Left lobe of liver (tissue), 2 donors: ENCODE results near the gene IRF1. TPM values are rescaled to one million over a fixed set of nuclear protein-coding genes. Genes with fewer than 3 reads are reported as not detected.
A peak's percentile ranks its signal among the peaks of the same experiment; 100 is the strongest.
"Not testable (repeated sequence)": the region's sequence is repeated elsewhere in the genome, so short reads cannot be mapped to it uniquely, and the experiment has no call there.

Experiments
- ATAC-seq: fragments of 200-7000 bp; cut with Tn5 transposase; one replicate; pipeline ENCODE4 v1.9.1; 2020; ENCODE audit warnings: mild to moderate bottlenecking, moderate library complexity
- DNase-seq: peaks from one replicate; pipeline ENCODE4 v3.0.0-alpha.2; 2020; ENCODE audit warnings: low spot score
- total RNA-seq: library from RNA; stranded (reverse); gene quantifications from one replicate; pipeline ENCODE4 v1.2.1, GENCODE V29; 2021
- donor health status: DM: no; HTN: no; CAD: no; lungs with moderate emphysema.
- donor health status: DM: no; HTN: yes; CAD: no.

Gene IRF1
- total RNA-seq, 1 donor from 2014 or later, result 24.8 TPM

DNA sequence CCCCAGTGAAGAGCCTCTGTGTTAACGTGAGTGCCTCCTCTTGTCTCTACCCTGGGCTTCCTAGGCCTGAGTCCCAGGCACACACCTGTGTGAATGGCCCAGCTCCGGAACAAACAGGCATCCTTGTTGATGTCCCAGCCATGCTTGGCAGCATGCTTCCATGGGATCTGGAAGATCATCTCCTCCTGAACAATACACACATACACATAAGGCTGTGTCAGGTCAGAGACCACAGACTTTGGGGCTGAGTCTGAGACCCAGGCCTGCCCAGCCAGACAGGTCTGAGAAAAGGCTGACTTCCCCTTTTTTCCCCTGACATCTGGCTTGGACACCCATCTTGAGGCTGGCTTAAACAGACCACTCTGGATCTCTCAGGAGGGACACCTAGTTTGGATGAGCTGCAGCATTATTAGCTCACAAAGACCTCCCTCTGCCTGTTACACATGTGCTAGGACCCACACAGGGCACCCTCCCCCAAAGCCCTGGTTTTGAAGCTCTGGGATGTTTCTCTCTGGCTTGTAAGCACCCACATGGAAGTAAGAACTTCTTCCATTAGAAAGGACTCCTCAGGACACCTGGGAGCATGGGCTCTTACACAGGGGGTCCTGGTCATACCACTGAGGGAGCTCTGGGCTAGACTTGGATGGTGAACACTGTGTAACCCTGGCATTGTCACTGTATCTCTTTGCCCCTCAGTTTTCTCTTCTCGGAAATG is 2.6 kb downstream of the IRF1 start:
- DNase-seq (peak; percentile 32), ATAC-seq (no peak)

DNA sequence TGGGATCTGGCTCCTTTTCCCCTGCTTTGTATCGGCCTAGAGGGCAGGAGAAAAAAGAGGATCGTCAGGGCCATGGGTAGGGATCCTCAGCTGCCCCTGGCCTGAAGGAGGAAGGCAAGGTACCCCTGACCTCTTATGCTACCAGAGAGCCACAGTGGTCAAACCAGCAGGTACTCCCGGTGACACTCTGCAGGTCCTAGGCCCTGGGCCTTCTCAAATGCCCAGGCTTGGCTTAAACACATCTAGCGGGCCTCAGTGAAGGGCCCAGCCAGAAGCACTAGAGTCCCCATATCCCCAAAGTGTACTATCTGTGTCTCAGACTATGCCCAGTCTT is 3.5 kb downstream of the IRF1 start:
- no peak for ATAC-seq
- peak; percentile 31 for DNase-seq

DNA sequence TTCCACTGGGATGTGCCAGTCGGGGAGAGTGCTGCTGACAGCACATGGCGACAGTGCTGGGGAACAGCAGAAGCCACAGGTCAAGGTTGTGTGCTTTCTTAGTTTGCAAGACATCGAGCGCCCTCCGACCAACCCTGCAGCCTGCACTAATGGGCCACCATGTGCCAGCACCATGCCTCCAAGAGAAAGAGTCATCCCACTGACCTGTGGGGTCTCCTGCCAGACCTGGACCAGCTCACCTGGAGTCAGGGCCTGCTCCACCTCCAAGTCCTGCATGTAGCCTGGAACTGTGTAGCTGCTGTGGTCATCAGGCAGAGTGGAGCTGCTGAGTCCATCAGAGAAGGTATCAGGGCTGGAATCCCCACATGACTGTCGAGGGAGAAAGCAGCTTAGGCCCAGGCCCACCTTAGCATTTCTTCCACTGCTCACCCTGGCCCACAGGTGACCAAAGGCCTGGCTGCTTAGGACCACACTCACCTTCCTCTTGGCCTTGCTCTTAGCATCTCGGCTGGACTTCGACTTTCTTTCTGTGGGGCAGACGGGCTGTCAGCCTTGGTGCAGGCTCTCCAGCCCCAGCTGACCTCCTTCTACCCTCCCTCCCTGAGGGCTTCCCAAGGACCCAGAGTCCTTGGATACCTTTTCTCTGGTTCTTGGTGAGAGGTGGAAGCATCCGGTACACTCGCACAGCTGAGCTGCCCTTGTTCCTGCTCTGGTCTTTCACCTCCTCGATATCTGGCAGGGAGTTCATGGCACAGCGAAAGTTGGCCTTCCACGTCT is 4.1 kb downstream of the IRF1 start:
- no peak for ATAC-seq
- DNase-seq, result peak; percentile 45

DNA sequence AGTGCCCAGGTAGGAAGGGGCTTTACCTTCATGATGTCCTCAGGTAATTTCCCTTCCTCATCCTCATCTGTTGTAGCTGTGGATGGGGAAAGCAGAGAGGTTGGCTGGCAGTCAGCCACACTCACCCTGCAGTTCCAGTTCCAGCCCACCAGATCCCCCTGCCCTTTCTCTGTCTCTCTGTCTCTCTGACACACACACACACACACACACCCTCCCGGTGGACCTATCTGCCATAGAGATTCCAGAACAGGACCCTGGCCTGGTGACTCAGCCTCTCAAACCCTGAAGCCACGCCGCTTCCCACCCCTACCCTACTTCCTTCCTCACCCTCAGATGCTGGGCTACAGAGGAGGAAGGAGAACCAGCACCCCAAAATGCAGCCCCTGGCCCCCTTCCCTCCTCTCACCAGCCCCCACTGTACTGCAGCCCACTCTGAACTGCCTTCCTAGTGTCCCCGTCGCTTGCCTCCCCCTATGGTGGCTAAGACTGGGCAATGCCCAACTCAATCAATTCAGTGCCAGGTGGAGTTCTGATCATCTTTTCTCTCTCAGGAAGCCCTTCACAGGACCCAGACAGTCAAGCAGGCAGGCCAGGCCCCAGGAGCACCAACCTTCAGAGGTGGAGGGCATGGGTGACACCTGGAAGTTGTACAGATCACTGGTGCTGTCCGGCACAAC is 4.8 kb downstream of the IRF1 start:
- DNase-seq, result peak; percentile 38
- ATAC-seq, result no peak

DNA sequence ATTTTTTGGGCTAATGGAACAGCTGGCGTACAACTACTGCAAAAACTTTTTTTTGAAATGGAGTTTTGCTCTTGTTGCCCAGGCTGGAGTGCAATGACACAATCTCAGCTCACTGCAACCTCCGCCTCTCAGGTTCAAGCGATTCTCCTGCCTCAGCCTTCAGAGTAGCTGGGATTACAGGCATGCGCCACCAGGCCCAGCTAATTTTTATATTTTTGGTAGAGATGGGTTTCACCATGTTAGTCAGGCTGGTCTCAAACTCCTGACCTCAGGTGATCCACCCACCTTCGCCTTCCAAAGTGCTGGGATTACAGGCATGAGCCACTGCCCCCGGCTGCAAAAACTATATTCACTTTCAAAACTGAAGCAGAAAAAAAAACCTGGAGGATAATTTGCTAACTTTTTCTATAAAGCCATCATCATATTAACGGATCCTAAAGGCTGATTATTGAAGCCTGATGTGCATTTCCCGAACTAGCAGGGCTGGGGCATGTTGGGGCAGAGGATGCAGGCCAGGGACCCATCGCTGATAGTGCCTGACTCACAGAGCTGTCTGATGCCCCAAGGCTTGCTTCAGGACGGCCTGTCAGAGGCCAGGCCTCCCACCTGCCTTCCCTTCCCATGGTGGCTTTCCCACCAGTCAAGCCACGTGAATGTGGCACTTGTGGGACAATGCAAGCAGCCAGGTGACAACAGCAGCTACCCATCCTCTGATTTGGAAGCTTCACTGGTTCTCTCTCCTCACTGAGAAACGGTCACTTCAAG is 5.5 kb downstream of the IRF1 start:
- DNase-seq, result peak; percentile 41
- not testable (repeated sequence) for ATAC-seq

DNA sequence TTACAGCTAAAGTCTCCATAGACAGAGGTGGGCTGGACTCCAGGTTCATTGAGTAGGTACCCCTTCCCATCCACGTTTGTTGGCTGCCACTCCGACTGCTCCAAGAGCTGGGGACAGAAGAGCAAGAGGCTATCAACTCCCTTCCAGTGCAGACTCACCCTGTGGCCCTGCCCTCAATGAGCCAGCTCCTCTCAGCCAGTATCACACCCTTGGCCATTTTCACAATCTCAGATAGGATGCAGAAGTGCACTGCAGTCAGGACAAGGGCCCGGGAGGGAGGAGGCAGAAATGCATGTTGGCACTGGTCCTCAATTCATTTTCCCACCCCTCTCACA is 6.2 kb downstream of the IRF1 start:
- DNase-seq, result peak; percentile 38
- ATAC-seq, result no peak

DNA sequence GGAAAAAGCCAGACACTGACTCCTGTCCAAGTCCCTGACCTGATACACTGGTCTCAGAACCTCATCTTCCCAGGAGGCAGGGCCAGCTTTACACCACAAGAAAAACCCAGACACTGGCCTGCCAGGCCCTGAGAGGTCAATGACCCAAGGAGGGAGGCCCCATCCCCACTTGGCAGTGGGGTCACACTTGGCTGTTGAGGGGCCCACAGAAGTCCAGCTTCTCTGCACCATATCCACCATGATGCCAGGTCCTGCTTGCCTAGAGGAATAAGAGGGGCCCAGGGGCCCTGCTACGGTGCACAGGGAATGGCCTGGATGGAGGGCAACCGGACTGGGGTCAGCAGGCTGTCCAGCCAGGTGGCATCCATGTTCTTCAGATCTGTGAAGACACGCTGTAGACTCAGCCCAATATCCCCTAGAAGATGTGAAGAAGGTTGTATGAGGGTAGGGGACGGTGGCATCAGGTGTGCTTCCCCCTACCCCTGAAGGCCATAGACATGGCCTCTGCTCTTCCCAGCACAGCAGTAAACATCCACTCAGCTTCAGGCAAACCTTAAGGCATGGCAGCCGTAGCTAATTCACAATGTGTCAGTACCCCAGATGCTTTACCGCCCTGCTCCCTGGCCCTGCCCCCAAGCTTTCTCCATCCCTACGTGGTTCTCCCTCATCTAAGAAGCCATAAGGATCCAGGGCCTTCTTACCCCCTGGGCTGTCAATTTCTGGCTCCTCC is 6.7 kb downstream of the IRF1 start:
- ATAC-seq, result no peak
- peak; percentile 44 for DNase-seq

DNA sequence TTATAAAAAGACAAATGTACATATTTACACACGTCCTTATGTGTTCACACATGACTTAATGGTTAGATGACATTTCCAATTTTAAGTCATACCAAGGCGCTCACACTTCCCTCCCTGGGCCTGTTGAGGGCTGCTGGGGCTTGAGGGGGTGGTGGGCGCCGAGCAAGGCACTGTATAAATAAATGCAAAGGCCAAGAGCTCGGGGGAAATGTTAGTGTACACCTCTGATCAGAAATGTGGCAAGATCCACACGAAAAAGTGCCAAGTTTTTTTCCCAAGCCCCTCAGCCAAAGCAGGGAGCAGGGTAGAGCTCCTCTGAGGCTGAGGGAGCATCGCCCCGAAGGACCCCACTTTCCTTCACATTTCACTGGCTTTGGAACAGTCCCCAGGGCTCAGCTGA is 7.5 kb downstream of the IRF1 start:
- DNase-seq (peak; percentile 23), ATAC-seq (no peak)

DNA sequence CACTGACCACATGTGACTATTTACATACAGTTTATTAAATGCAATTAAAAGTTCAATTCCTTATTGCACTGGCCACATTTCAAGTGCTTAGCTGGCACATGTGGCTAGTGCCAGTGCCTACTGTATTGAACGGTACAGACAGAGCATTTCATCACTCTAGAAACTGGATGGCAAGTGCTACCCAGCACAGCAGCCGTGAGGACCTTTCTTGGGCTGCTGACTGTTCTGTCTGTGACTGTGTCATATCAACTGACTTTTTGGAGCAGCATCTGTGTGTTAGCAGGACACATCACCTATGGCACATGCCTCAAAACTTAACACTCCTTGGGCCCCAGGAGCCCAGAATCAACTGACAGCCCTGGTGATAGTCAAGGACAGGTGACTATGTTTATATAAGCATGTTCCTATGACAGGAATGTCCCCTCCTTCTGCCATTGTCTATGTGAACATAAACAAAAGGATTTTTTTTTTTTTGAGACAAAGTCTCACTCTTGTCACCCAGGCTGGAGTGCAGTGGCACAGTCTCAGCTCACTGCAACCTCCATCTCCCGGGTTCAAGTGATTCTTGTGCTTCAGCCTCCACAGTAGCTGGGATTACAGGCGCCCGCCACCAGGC is 8.9 kb downstream of the IRF1 start:
- DNase-seq (no peak), ATAC-seq (peak; percentile 46)

DNA sequence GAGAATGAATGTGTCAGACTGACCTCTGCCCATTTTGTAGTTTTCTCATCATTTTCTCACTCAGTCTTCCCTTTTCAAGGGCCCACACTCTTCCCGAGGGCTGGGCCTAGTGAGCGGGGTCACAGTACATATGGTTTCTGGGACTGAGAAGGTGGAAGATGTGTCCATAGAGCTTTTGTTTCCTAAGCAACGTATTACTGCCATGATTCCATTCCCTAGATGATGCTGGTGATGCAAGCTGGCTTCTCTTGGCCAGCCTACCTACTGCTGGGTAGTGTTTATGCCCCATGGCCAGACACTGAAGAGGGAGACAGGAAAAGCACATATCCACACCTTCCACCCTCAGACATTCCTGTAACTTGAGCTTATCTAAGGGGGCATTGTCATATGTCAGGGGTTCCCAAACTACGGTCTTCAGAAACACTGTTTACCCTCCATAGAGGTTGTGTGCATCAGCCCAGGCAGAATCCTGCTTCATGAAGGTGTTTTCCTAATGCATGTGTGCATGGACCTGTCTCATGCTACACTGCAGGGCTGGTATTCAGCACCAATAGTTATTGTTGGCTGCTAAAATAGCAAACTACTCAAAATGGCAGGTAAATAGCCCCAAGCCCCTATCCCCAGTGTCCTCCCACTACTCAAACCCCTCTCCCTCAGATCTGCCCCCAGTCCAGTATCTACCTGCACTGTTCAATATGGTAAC is 9.5 kb downstream of the IRF1 start:
- DNase-seq (no peak), ATAC-seq (peak; percentile 6)

DNA sequence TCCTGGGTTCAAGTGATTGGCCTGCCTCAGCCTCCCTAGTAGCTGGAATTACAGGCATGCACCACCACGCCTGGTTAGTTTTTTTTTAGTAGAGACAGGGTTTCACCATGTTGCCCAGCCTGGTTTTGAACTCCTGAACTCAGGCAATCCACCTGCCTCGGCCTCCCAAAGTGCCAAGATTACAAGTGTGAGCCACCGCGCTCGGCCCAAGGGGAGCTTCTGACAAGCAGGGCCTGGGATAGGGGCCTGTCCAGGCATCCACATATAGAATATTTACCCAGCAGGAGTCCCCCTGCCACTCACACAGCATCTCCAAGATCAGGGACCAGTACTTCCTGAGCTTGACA is 10.1 kb downstream of the IRF1 start:
- no peak for ATAC-seq
- DNase-seq, result no peak

DNA sequence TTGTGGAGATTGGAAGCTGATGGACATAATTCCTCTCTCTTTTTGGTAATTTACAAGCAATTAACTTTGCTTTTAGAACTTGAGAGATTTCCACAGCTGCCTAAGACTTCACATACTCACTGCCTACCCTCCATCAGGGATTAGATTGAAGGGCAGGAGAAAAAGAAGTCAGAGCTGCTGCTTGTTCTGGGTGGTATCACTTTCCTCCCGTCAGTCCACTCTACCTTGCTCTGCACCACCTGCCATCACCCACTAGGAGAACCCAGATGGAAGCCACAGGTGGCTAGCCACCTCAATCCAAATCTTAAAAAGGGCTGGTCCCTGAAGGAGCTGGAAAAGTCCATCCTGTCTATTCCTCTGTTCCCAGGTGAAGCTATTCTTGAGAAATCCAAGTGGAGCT is 10.5 kb downstream of the IRF1 start:
- no peak for ATAC-seq

DNA sequence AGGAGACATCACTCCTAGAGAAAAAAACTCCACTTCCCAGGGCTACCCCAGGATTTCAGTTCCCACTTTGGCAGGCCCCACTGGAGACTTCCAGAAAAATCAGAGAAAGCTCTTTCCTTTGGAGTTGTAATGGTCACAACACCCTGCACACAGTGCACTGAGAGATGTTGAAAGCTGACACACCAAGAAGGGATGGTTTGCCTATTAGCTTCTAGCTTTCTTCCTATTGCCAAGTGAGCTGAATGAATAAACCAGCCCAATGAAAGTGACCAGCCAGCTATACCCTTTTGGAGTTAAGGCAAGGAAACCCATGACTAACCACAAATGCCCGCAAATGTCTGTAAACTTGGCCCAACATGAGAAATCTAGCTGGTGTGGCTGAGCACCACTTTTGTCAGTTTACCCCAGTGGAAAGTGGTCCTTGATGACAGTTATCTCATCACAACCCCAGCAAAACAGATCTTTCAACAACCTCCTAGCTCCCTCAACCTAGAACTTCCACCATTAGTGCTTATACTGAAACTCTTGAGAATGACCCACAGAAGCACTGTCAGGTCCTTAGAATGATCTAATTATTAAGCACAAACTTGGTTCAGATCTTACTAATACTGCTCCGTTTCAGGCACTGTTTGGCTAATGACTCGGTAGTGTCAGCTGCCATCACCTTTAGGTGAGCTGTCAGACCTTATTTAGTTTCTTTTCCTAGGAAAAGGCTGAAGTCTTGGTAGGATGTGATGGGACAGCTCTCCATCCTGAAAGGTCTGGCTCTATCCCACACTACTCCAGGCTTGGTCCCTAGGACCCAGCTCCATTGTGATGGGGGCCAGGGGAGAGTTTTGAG is 11.2 kb downstream of the IRF1 start:
- ATAC-seq (no peak), DNase-seq (no peak)

More for the DNA sequence above, 10.5 kb downstream of the IRF1 start:
- no peak for DNase-seq

DNA sequence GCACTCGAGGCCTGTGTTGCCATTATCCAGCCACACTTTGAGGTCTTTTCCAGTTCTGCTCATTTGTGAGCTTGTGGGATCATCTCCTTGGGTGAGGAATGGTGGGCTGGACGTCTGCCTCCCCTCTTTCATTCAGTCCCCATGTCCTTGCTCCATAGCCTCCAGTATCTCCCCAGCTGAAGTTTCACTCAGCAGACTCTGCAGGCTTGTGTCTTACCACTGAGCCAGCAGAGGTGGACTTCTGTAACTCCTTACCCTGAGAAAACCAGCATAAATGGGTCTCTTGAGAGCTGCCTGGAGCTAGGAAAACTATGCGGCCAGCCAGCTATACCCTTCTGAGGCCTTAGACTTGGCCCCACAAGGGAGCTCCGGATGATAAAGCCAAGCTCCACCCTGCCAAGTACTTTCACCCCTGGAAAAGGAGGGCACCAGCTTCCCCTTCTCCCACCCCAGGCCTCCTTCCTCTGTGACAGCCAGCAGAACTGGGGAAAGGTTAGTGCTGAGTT is 12.2 kb downstream of the IRF1 start:
- no peak for DNase-seq
- ATAC-seq, result no peak

DNA sequence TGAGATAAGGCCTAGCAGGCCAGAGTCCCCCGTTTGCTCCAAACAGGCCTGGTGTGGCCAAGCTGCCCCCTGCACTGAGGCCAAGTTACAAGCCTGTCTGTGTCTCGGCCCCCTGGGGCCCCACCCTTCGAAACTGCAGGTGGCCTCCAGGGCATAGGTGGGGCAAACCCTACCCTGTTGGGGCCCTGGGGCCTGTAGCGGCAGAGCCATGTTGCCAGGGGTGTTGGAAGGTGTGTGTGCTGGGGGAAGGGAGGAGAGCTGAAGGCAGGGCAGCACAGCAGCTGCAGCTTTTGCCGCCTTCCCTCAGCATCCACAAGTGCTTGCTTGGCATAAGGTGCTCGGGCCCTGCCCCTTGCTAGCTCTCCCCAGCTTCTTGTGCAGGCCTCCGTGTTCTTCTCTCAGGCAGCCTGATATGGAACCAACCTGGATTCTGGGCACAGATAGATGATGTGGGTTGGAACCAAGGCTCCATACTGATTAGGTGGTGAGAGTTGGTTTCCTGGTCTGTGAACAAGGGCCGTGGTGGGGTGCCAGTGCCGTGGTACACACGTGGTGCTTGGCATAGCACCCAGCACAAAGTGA is 12.7 kb downstream of the IRF1 start:
- ATAC-seq, result no peak
- no peak for DNase-seq

DNA sequence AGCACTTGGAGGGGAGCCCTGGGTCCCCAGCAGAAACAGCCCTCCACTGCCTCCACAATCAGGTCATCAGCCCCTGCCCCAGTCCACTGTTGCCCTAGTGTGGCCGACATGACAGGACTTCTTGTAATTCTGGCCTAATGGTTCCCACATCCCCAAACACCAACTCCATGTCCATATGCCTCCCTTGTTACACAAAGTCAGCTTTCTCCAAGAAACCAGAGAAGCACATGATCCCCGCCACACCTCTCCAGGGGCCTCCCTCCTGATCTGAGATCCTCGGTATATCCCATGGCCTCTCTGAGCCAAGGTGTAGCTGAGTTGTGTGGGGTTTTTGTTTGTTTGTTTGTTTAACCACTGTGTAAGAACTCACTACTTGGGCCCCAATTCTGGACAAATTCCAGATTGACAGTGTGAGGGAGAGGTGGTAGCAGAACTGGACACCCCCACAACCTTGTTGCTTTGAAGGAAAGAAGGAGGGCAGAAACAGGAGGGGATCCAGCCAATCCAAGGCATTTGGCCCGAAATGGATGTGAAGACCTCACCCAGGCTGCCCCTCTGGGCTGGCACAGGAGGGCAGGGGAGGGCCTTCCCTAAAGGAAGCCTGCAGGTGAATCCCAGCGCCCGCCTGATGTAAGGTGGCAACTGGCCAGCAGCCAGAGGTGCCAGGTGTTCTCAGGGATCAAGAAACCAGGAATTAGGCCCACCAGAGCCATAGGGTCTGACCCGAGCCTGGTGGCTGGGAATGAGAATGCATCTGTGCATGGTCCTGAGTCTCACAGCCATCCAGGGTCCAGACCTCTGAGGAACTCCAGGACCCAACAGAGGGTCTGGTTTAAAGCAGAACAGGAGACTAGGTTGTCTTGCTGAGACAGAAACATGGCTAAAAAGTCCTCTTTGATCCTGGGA is 13.4 kb downstream of the IRF1 start:
- DNase-seq, result no peak
- ATAC-seq, result no peak
